Ovary (tissue), 9 donors: Measurements from ENCODE around the gene MMP7. TPM values are rescaled to one million over a fixed set of nuclear protein-coding genes. Genes with fewer than 3 reads are reported as not detected.

ENCODE experiments used
- DNase-seq, 5 donors: peaks; one replicate each; pipeline ENCODE4 v3.0.0-alpha.2; 2019 to 2020
- H3K27ac ChIP-seq, 2 donors: fragments of 200-600 bp; one replicate each; pipeline versions ENCODE4 v1.5.1 to v1.8.0; 2019 to 2022
- H3K27me3 ChIP-seq: fragments of 200-600 bp; one replicate; pipeline ENCODE4 v1.8.0; 2022
- H3K36me3 ChIP-seq: fragments of 200-600 bp; sonication (generic); one replicate; pipeline ENCODE4 v1.5.1; 2019
- H3K4me1 ChIP-seq: one replicate; pipeline ENCODE4 v1.8.1; 2013; ENCODE audit warnings: mild to moderate bottlenecking, moderate library complexity; ENCODE audit not compliant: insufficient read depth
- H3K4me3 ChIP-seq: fragments of 200-600 bp; sonication (generic); one replicate; pipeline ENCODE4 v1.5.1; 2017
- H3K9me3 ChIP-seq, 2 donors: fragments of 200-600 bp in 1 of 2; sonication (generic) in 1 of 2; one replicate each; pipeline versions ENCODE4 v1.5.1 to v1.8.1; 2013 to 2019; ENCODE audit warnings: mild to moderate bottlenecking in 1 of 2, moderate library complexity in 1 of 2
- EP300 ChIP-seq: sonication (generic); formaldehyde crosslinking; IDR thresholded peaks from one replicate; pipeline ENCODE4 v1.6.1; 2017; ENCODE audit warnings: antibody characterized with exemption
- POLR2A ChIP-seq: fragments of 450-650 bp; IDR thresholded peaks from one replicate; pipeline ENCODE4 v1.6.1; 2017; ENCODE audit warnings: antibody characterized with exemption, mild to moderate bottlenecking, moderate library complexity
- WGBS, 3 donors: extraction: QIAGEN DNeasy Blood & Tissue Kit in 1 of 3; methylation state at CpG; one replicate each; pipeline versions ENCODE4 v1.1.5 to v1.1.7; 2013 to 2017; 5-methylcytosine and 5-hydroxymethylcytosine counted together
- intact Hi-C, 4 donors: fragments of 100-400 bp; cut with DNase I; formaldehyde crosslinking; loops; one replicate each; pipeline versions ENCODE4 v1.11.0 to v1.15.1; 2022 to 2023
- polyA plus RNA-seq, 2 donors: library from polyadenylated mRNA; stranded (reverse); fragments of 200-250 nt in 1 of 2; fragments of 350-450 nt in 1 of 2; fragmentation: Illumina TruSeq in 1 of 2; extraction: RNeasy Lipid Tissue Mini Kit (QIAGEN cat#74804) in 1 of 2; gene quantifications; one replicate each; pipeline ENCODE4 v1.2.3, GENCODE V29; 2013 to 2014
- total RNA-seq, 7 donors: library from RNA; depleted of rRNA in 2 of 7; stranded (reverse); fragments of >200 nt in 2 of 7; fragmentation: NEBNext Ultra II Directional in 3 of 7; extraction: Animal tissue kit (Norgen Biotek cat#: 25700) in 3 of 7; gene quantifications; one replicate each; pipeline versions ENCODE4 v1.1.0 to v1.2.4, GENCODE V29; 2016 to 2023
- TF ChIP-seq, protein P1 (sequence below), 3 donors: fragments of 450-650 bp in 2 of 3; fragments of 200-600 bp in 1 of 3; IDR thresholded peaks; one replicate each; pipeline versions ENCODE4 v1.5.1 to v1.8.0; 2016 to 2022; ENCODE audit warnings: antibody characterized with exemption in 3 of 3, mild to moderate bottlenecking in 1 of 3
- donor health status: DM: no; HTN: no; CAD: no; lungs with moderate emphysema.
- donor health status: DM: no; HTN: no; CAD: no.
- donor health status: Bipolar disorder and iron deficiency.
- donor health status: DM: yes; HTN: yes; CAD: no.
- donor health status: DM: no; HTN: no; CAD: no.
- donor health status: DM: yes; HTN: yes; CAD: no.

The MMP7 gene
- total and polyA plus RNA-seq, 9 donors = 0.33 to 66.3 (median 3.8) TPM; not detected in 1

DNA sequence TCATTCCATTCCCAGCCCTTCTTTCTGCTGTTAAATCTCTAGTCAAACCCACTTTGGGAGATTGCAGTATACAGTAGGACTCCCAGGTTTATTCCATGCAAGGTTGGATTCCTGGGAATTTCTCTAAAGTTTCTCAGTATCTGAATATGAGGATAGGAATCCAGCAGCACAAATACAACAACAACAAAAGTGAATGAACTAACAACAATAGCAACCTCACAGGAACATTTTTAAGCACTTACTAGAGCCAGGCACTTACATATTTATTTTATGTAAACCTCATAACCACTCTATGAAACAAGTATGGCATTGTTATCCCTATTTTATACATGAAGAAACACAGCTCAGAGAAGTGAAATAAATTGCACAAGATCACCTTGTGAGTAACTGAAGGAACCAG is 1.9 kb downstream of the MMP7 start:
- H3K27ac ChIP-seq = no peak overlapping the region
- intact Hi-C loops = no loop called here
- H3K9me3 ChIP-seq = no peaks in the 10 kb centered on the region
- no peaks in the 10 kb centered on the region for H3K36me3 ChIP-seq
- H3K27me3 ChIP-seq = no peaks in the 10 kb centered on the region
- H3K4me1 ChIP-seq = no peaks in the 10 kb centered on the region
- DNase-seq = no peak
- no peak overlapping the region for H3K4me3 ChIP-seq
- TF ChIP-seq, protein P1, sequence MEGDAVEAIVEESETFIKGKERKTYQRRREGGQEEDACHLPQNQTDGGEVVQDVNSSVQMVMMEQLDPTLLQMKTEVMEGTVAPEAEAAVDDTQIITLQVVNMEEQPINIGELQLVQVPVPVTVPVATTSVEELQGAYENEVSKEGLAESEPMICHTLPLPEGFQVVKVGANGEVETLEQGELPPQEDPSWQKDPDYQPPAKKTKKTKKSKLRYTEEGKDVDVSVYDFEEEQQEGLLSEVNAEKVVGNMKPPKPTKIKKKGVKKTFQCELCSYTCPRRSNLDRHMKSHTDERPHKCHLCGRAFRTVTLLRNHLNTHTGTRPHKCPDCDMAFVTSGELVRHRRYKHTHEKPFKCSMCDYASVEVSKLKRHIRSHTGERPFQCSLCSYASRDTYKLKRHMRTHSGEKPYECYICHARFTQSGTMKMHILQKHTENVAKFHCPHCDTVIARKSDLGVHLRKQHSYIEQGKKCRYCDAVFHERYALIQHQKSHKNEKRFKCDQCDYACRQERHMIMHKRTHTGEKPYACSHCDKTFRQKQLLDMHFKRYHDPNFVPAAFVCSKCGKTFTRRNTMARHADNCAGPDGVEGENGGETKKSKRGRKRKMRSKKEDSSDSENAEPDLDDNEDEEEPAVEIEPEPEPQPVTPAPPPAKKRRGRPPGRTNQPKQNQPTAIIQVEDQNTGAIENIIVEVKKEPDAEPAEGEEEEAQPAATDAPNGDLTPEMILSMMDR (IDR thresholded peaks at IDR 0.05) = no peak
- TF ChIP-seq EP300 (no peak), POLR2A (no peak)

DNA sequence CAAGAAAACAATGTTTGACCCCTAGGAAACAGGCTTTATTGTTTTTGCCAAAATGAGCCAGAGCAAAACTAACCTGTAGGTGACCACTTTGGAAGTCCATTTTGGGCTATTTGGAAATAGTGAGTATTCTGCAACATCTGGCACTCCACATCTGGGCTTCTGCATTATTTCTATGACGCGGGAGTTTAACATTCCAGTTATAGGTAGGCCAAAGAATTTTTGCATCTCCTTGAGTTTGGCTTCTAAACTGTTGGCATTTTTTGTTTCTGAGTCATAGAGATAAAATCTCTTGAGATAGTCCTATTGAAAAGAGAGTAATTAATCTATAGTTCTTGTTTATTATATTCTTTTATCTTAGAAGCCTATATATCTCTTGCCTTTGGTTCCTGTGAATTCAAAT is 2.9 kb downstream of the MMP7 start:
- H3K36me3 ChIP-seq = no peaks in the 10 kb centered on the region
- no peak for DNase-seq
- no peak overlapping the region for H3K4me3 ChIP-seq
- H3K27ac ChIP-seq = no peak overlapping the region
- intact Hi-C loops = no loop called here
- TF ChIP-seq, protein P1 (IDR thresholded peaks at IDR 0.05) = no peak
- no peak for TF ChIP-seq EP300
- TF ChIP-seq POLR2A = no peak
- no peaks in the 10 kb centered on the region for H3K27me3 ChIP-seq
- H3K9me3 ChIP-seq = no peaks in the 10 kb centered on the region
- no peaks in the 10 kb centered on the region for H3K4me1 ChIP-seq
- 56 to 93% (median 63%) methylated on average over 2 of the region's 2 CpGs for WGBS, 3 donors

DNA sequence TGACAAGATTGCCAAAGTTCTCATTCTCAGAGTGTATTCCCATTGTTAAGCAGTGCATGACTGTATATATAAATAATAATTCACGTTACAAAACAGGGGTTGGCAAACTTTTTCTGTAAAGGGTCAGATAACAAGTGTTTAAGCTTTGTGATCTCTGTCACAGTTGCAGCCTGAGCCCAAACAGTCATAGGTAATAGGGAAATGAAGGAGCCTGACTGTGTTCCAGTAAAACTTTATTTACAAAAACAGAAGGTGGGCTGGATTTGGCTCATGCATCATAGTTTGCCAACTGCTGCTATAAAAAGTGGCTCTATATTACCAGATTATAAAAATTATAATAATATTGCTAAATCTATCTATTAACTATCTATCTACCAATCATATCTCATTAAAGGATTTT is 3.5 kb downstream of the MMP7 start:
- 76 to 92% (median 79%) methylated on average over 1 of the region's 1 CpG for WGBS, 3 donors
- no peak for DNase-seq
- H3K36me3 ChIP-seq = no peaks in the 10 kb centered on the region
- intact Hi-C loops = no loop called here
- no peaks in the 10 kb centered on the region for H3K4me1 ChIP-seq
- TF ChIP-seq EP300 (no peak), POLR2A (no peak)
- TF ChIP-seq, protein P1 (IDR thresholded peaks at IDR 0.05) = no peak
- no peak overlapping the region for H3K27ac ChIP-seq
- no peaks in the 10 kb centered on the region for H3K9me3 ChIP-seq
- no peak overlapping the region for H3K4me3 ChIP-seq
- no peaks in the 10 kb centered on the region for H3K27me3 ChIP-seq

DNA sequence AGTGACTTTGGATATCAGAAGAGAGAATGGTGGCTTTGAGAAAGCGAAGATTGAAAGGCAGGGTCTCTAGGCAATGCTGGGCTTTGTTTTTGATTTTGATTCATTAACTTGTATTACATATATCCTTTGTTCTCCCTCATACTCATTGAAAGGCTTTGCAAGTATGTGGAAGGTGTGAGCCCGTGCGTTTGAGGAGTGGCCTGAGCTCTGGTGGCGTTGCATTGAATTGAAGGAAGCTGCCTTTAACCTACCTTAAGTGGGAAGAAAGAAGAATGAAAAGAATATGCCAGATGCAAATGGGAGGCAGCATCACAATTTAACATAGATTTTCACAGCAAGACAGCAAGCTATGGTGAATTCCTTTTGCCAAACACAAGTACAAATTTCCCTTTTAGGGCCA is 6.7 kb downstream of the MMP7 start:
- TF ChIP-seq POLR2A (no peak), EP300 (no peak)
- TF ChIP-seq, protein P1 (IDR thresholded peaks at IDR 0.05) = no peak
- no peak for DNase-seq
- Histone ChIP-seq H3K9me3 (no peaks in the 10 kb centered on the region), H3K4me3 (no peak overlapping the region), H3K4me1 (no peaks in the 10 kb centered on the region), H3K27me3 (no peaks in the 10 kb centered on the region), H3K36me3 (no peaks in the 10 kb centered on the region), H3K27ac (no peak overlapping the region)
- 87 to 92% (median 91%) methylated on average over 4 of the region's 4 CpGs for WGBS, 3 donors
- intact Hi-C loops = no loop called here

DNA sequence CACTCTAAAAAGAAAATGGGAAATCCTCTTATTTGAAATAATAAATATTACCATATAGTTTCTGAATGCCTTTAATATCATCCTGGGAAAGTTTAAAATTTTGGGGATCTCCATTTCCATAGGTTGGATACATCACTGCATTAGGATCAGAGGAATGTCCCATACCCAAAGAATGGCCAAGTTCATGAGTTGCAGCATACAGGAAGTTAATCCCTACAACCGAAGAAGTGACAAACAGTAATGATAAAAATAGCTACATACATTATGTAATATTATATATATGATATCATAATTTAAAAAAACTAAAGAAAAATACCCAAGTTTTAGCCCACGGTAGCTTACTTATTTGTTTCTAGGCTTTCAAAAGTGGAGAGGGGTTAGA is 7.4 kb downstream of the MMP7 start:
- WGBS, 3 donors = 62 to 77% (median 68%) methylated on average over 2 of the region's 2 CpGs
- no peaks in the 10 kb centered on the region for H3K36me3 ChIP-seq
- H3K9me3 ChIP-seq = no peaks in the 10 kb centered on the region
- TF ChIP-seq EP300 = no peak
- TF ChIP-seq, protein P1 (IDR thresholded peaks at IDR 0.05) = no peak
- no peak for TF ChIP-seq POLR2A
- no peak overlapping the region for H3K4me3 ChIP-seq
- H3K4me1 ChIP-seq = no peaks in the 10 kb centered on the region
- DNase-seq = no peak
- intact Hi-C loops = no loop called here
- no peaks in the 10 kb centered on the region for H3K27me3 ChIP-seq
- no peak overlapping the region for H3K27ac ChIP-seq
